Activated B cell treated with CpG ODN at 0.5 μM for 24 hours (primary cell): ENCODE data around the gene SLC36A3. TPM values are rescaled to one million over a fixed set of nuclear protein-coding genes. Genes with fewer than 3 reads are reported as not detected.
"Not testable (repeated sequence)": the region's sequence is repeated elsewhere in the genome, so short reads cannot be mapped to it uniquely, and the experiment has no call there.

Experiments used
- ATAC-seq: fragments of 200-7000 bp; cut with Tn5 transposase; one replicate; pipeline ENCODE4 v1.10.0; 2021; ENCODE audit warnings: low read depth, mild to moderate bottlenecking, moderate library complexity
- CTCF ChIA-PET: fragments of 350-600 bp; sonication (Branson Sonifier 250); formaldehyde crosslinking; loops from one replicate; lab custom pipeline; 2021; ENCODE audit warnings: antibody characterized with exemption; lab: Charles Lee
- POLR2A ChIA-PET: fragments of 350-600 bp; sonication (Branson Sonifier 250); formaldehyde crosslinking; loops from one replicate; lab custom pipeline; 2021; ENCODE audit warnings: antibody characterized with exemption; lab: Charles Lee
- DNase-seq: peaks from one replicate; pipeline ENCODE4 v3.0.0; 2022
- H3K27ac Mint-ChIP-seq: one replicate; pipeline ENCODE4 v1.8.0; 2020; ENCODE audit warnings: mixed read lengths
- H3K27me3 Mint-ChIP-seq: one replicate; pipeline ENCODE4 v1.8.0; 2021; ENCODE audit warnings: mixed read lengths
- H3K36me3 Mint-ChIP-seq: one replicate; pipeline ENCODE4 v1.8.0; 2021; ENCODE audit warnings: low read depth, mixed read lengths
- H3K4me1 Mint-ChIP-seq: one replicate; pipeline ENCODE4 v1.8.0; 2021; ENCODE audit warnings: mixed read lengths
- H3K4me3 Mint-ChIP-seq: one replicate; pipeline ENCODE4 v1.8.0; 2020; ENCODE audit warnings: mild to moderate bottlenecking, mixed read lengths
- H3K9me3 Mint-ChIP-seq: one replicate; pipeline ENCODE4 v1.8.0; 2020; ENCODE audit warnings: mixed read lengths
- CTCF ChIP-seq: fragments of 200-600 bp; IDR thresholded peaks from one replicate; pipeline ENCODE4 v1.8.0; 2022; ENCODE audit warnings: antibody characterized with exemption, mild to moderate bottlenecking
- intact Hi-C: fragments of 100-400 bp; cut with micrococcal nuclease; formaldehyde crosslinking; loops from one replicate; pipeline ENCODE4 v1.15.1; 2024
- total RNA-seq: library from RNA; stranded (reverse); gene quantifications from 2 replicates; pipeline ENCODE4 v1.2.3, GENCODE V29; 2022

SLC36A3 gene
- total RNA-seq, 1 donor from 2014 or later, result not detected

DNA sequence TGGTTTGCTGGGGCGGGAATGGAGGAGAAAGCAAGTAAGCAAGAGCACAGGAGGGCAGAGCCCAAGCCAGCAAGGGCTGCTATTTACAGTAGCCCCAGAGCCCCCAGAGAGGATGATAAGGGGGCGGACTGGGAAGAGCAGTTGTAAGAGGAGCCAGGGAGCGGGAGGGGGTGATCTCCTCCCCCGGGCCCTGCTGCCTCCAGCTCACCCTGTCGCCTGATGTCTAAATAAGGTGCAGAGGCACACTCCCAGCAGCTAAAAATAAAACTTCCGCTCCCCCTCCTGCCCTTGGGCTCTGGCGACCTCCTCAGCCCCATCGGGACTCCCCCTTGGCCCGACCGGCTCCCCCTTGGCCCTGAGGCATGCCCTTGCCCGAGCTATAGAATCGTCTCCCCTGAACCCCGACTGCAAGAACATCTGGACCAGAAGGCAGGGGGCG is 65.2 kb downstream of the SLC36A3 start:
- intact Hi-C loops, result loop anchor here (1.0 to 2.0 kb wide), 5 partner anchors 14 to 438 kb away; partner anchors contain the start of gene CCDC69
- Mint-ChIP-seq H3K36me3 (no peaks in the 10 kb centered on the region), H3K4me1 (peaks cover 95% of the 10 kb centered on the region), H3K9me3 (no peaks in the 10 kb centered on the region), H3K4me3 (peak overlapping the region; percentile 77), H3K27me3 (no peaks in the 10 kb centered on the region), H3K27ac (peak overlapping the region; percentile 83)
- DNase-seq, result peak; percentile 53
- ATAC-seq, result peak; percentile 54
- no peak for TF ChIP-seq CTCF
- CTCF ChIA-PET, result interaction anchor here (0.8 to 6.8 kb wide), 36 partner anchors 9 to 438 kb away, joined by 3 to 122 read pairs (median 6); partner anchors contain the start of genes CCDC69 and GM2A
- POLR2A ChIA-PET, result interaction anchor here (0.6 to 7.4 kb wide), 29 partner anchors 9 to 826 kb away, joined by 3 to 104 read pairs (median 4); partner anchors contain the start of genes ANXA6, CCDC69, CD74 and GM2A

GRCh38 chr5:151237685-151238084 is 65.9 kb downstream of the SLC36A3 start:
- H3K36me3 Mint-ChIP-seq, result no peaks in the 10 kb centered on the region
- ChIA-PET POLR2A (interaction anchor here (0.6 to 7.4 kb wide), 22 partner anchors 10 to 825 kb away, joined by 3 to 104 read pairs (median 4); partner anchors contain the start of genes ANXA6, CCDC69, CD74 and GM2A), CTCF (interaction anchor here (0.9 to 6.8 kb wide), 26 partner anchors 8 to 437 kb away, joined by 3 to 122 read pairs (median 6); partner anchors contain the start of genes CCDC69 and GM2A)
- peak overlapping the region; percentile 77 for H3K4me3 Mint-ChIP-seq
- no peaks in the 10 kb centered on the region for H3K9me3 Mint-ChIP-seq
- H3K27me3 Mint-ChIP-seq, result no peaks in the 10 kb centered on the region
- no peak for TF ChIP-seq CTCF
- H3K4me1 Mint-ChIP-seq, result peaks cover 96% of the 10 kb centered on the region
- peak overlapping the region; percentile 83 for H3K27ac Mint-ChIP-seq
- ATAC-seq (no peak), DNase-seq (no peak)
- intact Hi-C loops, result loop anchor here (1.0 to 2.0 kb wide), 6 partner anchors 13 to 437 kb away; partner anchors contain the start of gene CCDC69

DNA sequence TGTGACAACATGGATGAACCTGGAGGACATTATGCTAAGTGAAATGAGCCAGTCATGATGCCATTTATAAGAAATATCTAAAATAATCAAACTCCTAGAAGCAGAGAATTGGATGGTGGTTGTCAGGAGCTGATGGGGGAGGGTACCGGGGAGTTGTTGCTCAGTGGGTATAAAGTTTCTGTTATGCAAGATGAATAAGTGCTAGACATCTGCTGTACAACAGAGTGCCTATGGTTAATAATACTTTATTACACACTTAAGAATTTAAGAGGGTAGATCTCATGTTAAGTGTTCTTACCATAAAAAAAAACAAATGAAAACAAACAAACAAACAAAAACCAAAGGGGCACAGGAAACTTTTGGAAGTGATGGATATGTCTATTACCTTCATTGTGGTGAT is 66.7 kb downstream of the SLC36A3 start:
- Mint-ChIP-seq H3K36me3 (no peaks in the 10 kb centered on the region), H3K4me3 (no peak overlapping the region), H3K9me3 (no peaks in the 10 kb centered on the region), H3K27me3 (no peaks in the 10 kb centered on the region), H3K4me1 (peaks cover 96% of the 10 kb centered on the region), H3K27ac (peak overlapping the region; percentile 83)
- CTCF ChIA-PET, result interaction anchor here (2.2 to 6.8 kb wide), 9 partner anchors 13 to 121 kb away, joined by 10 to 122 read pairs (median 17); partner anchors contain the start of gene CCDC69
- POLR2A ChIA-PET, result interaction anchor here (0.9 to 7.4 kb wide), 6 partner anchors 13 to 124 kb away, joined by 9 to 104 read pairs (median 30); partner anchors contain the start of genes CCDC69 and GM2A
- DNase-seq (no peak), ATAC-seq (no peak)
- intact Hi-C loops, result loop anchor here (1.0 kb wide), 1 partner anchor 61 kb away; no protein-coding TSS in a partner anchor
- no peak for TF ChIP-seq CTCF

DNA sequence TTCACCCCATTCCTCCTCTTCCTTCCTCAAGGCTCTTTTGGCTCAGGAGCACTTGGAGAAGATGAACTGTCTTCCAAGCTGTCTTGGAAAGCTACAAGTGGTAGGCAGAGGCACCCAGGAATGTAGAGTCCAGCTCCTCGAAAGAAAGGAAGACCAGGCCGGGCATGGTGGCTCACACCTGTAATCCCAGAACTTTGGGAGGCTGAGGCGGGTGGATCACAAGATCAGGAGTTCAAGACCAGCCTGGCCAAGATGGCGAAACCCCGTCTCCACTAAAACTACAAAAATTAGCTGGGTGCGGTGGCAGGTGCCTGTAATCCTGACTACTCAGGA is 68.4 kb downstream of the SLC36A3 start:
- DNase-seq, result not testable (repeated sequence)
- CTCF ChIA-PET, result interaction anchor here (1.0 to 3.2 kb wide), 9 partner anchors 12 to 120 kb away, joined by 3 to 26 read pairs (median 4); partner anchors contain the start of genes CCDC69 and GM2A

GRCh38 chr5:151234476-151235238 is 68.9 kb downstream of the SLC36A3 start:
- peak overlapping the region; percentile 62 for H3K4me3 Mint-ChIP-seq
- peak overlapping the region; percentile 89 for H3K27ac Mint-ChIP-seq
- H3K36me3 Mint-ChIP-seq, result no peaks in the 10 kb centered on the region
- no peak for TF ChIP-seq CTCF
- DNase-seq, result no peak
- ATAC-seq, result peak; percentile 45
- intact Hi-C loops, result loop anchor here (1.0 kb wide), 1 partner anchor 10 kb away; the partner anchor contains the start of gene CCDC69
- peaks cover 87% of the 10 kb centered on the region for H3K4me1 Mint-ChIP-seq
- H3K27me3 Mint-ChIP-seq, result no peaks in the 10 kb centered on the region
- ChIA-PET POLR2A (interaction anchor here (0.6 to 3.8 kb wide), 11 partner anchors 12 to 221 kb away, joined by 3 to 63 read pairs (median 4); partner anchors contain the start of genes CCDC69 and GM2A), CTCF (interaction anchor here (1.0 to 3.2 kb wide), 9 partner anchors 11 to 119 kb away, joined by 3 to 26 read pairs (median 4); partner anchors contain the start of genes CCDC69 and GM2A)
- no peaks in the 10 kb centered on the region for H3K9me3 Mint-ChIP-seq

More for the DNA sequence above, 68.4 kb downstream of the SLC36A3 start:
- POLR2A ChIA-PET, result interaction anchor here (0.7 to 3.8 kb wide), 7 partner anchors 12 to 125 kb away, joined by 3 to 63 read pairs (median 10); partner anchors contain the start of genes CCDC69 and GM2A
- H3K27me3 Mint-ChIP-seq, ATAC-seq, H3K36me3 Mint-ChIP-seq, intact Hi-C loops, H3K9me3 Mint-ChIP-seq: not testable (repeated sequence)
- peaks cover 89% of the 10 kb centered on the region for H3K4me1 Mint-ChIP-seq
- peak overlapping the region; percentile 9 for H3K4me3 Mint-ChIP-seq
- peak overlapping the region; percentile 89 for H3K27ac Mint-ChIP-seq
